DND-41 (cell line): ENCODE data around the gene PSMC3IP.
A peak's percentile ranks its signal among the peaks of the same experiment; 100 is the strongest.

Source experiments
- ATAC-seq: fragments of 200-7000 bp; cut with Tn5 transposase; 3 replicates; pipeline ENCODE4 v1.9.1; 2021; ENCODE audit warnings: low read depth; ENCODE audit not compliant: insufficient read depth
- DNase-seq: peaks from one replicate; pipeline ENCODE4 v3.0.0-alpha.2; 2020
- H2AFZ ChIP-seq: 2 replicates; pipeline ENCODE4 v1.6.0; 2012; ENCODE audit warnings: low read depth, low read length
- H3K27ac ChIP-seq: 2 replicates; pipeline ENCODE4 v1.5.1; 2012; ENCODE audit warnings: low read length, inconsistent platforms
- H3K27me3 ChIP-seq: fragments of 200-600 bp; sonication (generic); 2 replicates; pipeline ENCODE4 v1.6.0; 2012; ENCODE audit warnings: low read length, mild to moderate bottlenecking, inconsistent platforms; ENCODE audit not compliant: insufficient read depth, poor library complexity
- H3K36me3 ChIP-seq: 2 replicates; pipeline ENCODE4 v1.5.1; 2012; ENCODE audit warnings: low read length, inconsistent platforms; ENCODE audit not compliant: insufficient read depth
- H3K4me1 ChIP-seq: 2 replicates; pipeline ENCODE4 v1.5.1; 2012; ENCODE audit warnings: mild to moderate bottlenecking, low read length; ENCODE audit not compliant: insufficient read depth
- H3K4me2 ChIP-seq: 2 replicates; pipeline ENCODE4 v1.6.0; 2012; ENCODE audit warnings: mild to moderate bottlenecking, moderate library complexity, low read length, inconsistent platforms; ENCODE audit not compliant: insufficient read depth
- H3K4me3 ChIP-seq, 2 experiments: fragments of 200-600 bp in 1 of 2; shearing (Covaris generic) in 1 of 2; 2 replicates each; pipeline ENCODE4 v1.5.1; 2012 to 2016; ENCODE audit warnings: inconsistent platforms in 2 of 2, low read length in 2 of 2, mild to moderate bottlenecking in 2 of 2, low read depth in 1 of 2, moderate library complexity in 1 of 2
- H3K79me2 ChIP-seq: 2 replicates; pipeline ENCODE4 v1.6.0; 2012; ENCODE audit warnings: low read length, inconsistent platforms; ENCODE audit not compliant: insufficient read depth
- H3K9ac ChIP-seq: 2 replicates; pipeline ENCODE4 v1.6.0; 2012; ENCODE audit warnings: low read depth, mild to moderate bottlenecking, inconsistent platforms, low read length, moderate library complexity
- H3K9me3 ChIP-seq: 2 replicates; pipeline ENCODE4 v1.5.1; 2012; ENCODE audit warnings: low read length, moderate library complexity, mild to moderate bottlenecking, inconsistent platforms; ENCODE audit not compliant: insufficient read depth, severe bottlenecking
- H4K20me1 ChIP-seq: 2 replicates; pipeline ENCODE4 v1.6.0; 2012; ENCODE audit warnings: low read length; ENCODE audit not compliant: insufficient read depth
- EZH2 ChIP-seq: IDR thresholded peaks from 3 replicates; pipeline ENCODE4 v1.6.1; 2012; ENCODE audit warnings: borderline replicate concordance, low read depth, mild to moderate bottlenecking, moderate library complexity, low read length, inconsistent platforms; ENCODE audit not compliant: severe bottlenecking
- TF ChIP-seq, protein P1 (sequence below): IDR thresholded peaks from 2 replicates; pipeline ENCODE4 v1.5.1; 2012; ENCODE audit warnings: borderline replicate concordance, low read length, moderate library complexity, mild to moderate bottlenecking; ENCODE audit not compliant: poor library complexity, severe bottlenecking; ENCODE audit errors: extremely low read depth

The PSMC3IP gene

DNA sequence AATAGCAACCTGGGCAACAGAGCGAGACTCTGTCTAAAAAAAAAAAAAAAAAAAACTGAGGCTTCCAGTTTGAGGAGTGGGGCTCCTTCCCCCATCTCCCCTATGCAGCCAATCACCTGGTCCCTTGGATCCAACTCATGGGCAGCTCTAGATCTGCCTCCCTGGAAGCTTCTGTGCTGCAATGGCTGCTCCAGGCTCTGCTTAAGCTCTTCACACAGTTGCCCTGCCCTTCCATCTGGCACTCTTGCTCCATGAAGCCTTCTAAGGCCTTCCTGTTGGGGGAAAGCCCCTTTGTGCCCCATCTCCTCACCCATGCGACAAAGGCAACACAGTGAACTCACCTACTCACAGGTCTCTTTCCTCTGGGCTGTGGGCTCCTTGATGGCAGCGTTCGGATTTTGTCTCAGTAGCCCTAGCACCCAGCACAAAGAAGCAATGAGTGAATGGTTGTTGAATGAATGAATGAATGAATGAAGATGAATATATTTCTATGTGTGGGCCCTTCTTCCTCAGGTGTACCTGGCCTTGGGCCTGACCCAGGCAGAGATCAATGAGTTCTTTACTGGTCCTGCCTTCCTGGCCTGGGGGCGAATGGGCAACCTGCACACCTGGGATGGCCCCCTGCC lies 39.6 kb downstream of the PSMC3IP start:
- Histone ChIP-seq H3K27ac (no peak overlapping the region), H3K4me3 (no peak overlapping the region), H3K4me1 (peaks cover 35% of the 10 kb centered on the region), H3K9ac (no peak overlapping the region), H3K36me3 (peaks cover 25% of the 10 kb centered on the region), H3K4me2 (peak overlapping the region; percentile 30; the same call in 1 of the 2 replicates), H3K9me3 (no peaks in the 10 kb centered on the region), H3K79me2 (peaks cover 10% of the 10 kb centered on the region), H2AFZ (no peak overlapping the region), H3K27me3 (no peaks in the 10 kb centered on the region), H4K20me1 (peaks cover 7% of the 10 kb centered on the region; the same call in 1 of the 2 replicates)
- ATAC-seq (no peak), DNase-seq (no peak)
- no peak for TF ChIP-seq EZH2
- TF ChIP-seq, protein P1, sequence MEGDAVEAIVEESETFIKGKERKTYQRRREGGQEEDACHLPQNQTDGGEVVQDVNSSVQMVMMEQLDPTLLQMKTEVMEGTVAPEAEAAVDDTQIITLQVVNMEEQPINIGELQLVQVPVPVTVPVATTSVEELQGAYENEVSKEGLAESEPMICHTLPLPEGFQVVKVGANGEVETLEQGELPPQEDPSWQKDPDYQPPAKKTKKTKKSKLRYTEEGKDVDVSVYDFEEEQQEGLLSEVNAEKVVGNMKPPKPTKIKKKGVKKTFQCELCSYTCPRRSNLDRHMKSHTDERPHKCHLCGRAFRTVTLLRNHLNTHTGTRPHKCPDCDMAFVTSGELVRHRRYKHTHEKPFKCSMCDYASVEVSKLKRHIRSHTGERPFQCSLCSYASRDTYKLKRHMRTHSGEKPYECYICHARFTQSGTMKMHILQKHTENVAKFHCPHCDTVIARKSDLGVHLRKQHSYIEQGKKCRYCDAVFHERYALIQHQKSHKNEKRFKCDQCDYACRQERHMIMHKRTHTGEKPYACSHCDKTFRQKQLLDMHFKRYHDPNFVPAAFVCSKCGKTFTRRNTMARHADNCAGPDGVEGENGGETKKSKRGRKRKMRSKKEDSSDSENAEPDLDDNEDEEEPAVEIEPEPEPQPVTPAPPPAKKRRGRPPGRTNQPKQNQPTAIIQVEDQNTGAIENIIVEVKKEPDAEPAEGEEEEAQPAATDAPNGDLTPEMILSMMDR, result no peak

DNA sequence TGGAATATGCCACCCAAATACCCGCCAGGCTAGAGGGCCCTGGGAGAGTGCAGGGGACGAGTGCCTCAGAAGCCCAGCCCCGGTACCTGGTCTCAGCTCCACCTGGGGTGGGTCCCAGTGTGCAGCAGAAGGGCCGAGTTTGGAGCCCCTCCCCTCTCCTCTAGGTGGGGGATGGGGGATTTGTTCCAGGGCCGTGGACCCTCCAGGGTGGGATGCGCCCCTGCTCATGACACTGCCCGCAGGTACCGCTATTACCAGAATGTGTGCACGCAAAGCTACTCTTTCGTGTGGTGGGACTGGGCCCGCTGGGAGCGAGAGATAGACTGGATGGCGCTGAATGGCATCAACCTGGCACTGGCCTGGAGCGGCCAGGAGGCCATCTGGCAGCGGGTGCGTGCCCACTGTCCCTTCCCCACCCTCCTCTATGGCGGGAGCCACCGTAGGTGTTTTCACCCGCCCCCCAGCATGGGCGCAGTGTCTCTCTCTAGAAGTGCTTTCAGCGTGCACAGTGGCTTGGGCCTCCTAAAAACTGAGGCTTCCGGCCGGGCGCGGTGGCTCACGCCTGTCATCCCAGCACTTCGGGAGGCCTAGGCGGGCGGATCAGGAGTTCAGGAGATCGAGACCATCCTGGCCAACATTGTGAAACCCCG lies 40.2 kb downstream of the PSMC3IP start:
- TF ChIP-seq, protein P1, result no peak
- no peak for TF ChIP-seq EZH2
- Histone ChIP-seq H3K4me2 (peak overlapping the region; percentile 77), H3K9ac (peak overlapping the region; percentile 71), H3K4me1 (peaks cover 39% of the 10 kb centered on the region), H3K27me3 (no peaks in the 10 kb centered on the region), H3K27ac (peak overlapping the region; percentile 59), H3K79me2 (peaks cover 10% of the 10 kb centered on the region), H4K20me1 (peaks cover 7% of the 10 kb centered on the region; the same call in 1 of the 2 replicates), H3K4me3 (peak overlapping the region; percentile 36 to 67; a peak in 3 of 4 replicates), H3K36me3 (peaks cover 21% of the 10 kb centered on the region), H3K9me3 (no peaks in the 10 kb centered on the region), H2AFZ (no peak overlapping the region)
- ATAC-seq (no peak), DNase-seq (no peak)

DNA sequence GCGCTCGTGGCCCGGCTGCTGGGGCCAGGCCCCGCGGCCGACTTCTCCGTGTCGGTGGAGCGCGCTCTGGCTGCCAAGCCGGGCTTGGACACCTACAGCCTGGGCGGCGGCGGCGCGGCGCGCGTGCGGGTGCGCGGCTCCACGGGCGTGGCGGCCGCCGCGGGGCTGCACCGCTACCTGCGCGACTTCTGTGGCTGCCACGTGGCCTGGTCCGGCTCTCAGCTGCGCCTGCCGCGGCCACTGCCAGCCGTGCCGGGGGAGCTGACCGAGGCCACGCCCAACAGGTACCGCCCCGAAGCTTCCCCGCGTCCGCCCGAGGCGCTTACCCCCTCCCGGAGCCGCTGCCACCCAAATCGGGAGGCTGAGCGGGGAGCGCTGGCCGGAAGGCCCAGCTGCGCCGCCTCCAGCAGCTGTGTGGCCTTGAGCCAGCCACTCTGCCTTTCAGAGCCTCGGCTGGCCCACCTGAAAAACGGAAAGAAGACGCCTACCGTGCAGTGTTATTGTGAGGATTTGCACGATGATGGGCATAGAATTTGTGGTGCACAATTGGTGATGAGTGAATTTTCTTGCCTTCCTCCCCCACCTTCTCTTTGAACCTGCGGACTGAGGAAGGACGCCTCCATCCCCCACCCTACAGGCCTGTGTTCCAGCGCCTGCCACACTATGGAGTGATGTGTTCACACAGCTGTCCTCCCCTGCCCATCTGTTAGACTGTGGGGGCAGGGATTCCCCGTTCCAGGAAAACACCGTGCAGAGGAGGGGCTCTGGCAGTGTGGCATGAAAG lies 41.0 kb downstream of the PSMC3IP start:
- Histone ChIP-seq H3K27ac (peak overlapping the region; percentile 59), H3K9me3 (no peaks in the 10 kb centered on the region), H3K9ac (peak overlapping the region; percentile 71), H4K20me1 (peaks cover 7% of the 10 kb centered on the region; the same call in 1 of the 2 replicates), H3K36me3 (peaks cover 21% of the 10 kb centered on the region), H3K4me3 (peak overlapping the region; percentile 36 to 67; a peak in 3 of 4 replicates), H2AFZ (peak overlapping the region; percentile 69), H3K4me1 (peaks cover 43% of the 10 kb centered on the region), H3K27me3 (no peaks in the 10 kb centered on the region), H3K4me2 (peak overlapping the region; percentile 77), H3K79me2 (peaks cover 10% of the 10 kb centered on the region)
- ATAC-seq, result peak; percentile 59
- no peak for TF ChIP-seq EZH2
- TF ChIP-seq, protein P1, result peak; percentile 14
- DNase-seq, result peak; percentile 75
